Activated CD4-positive, alpha-beta T cell treated with anti-CD3 and anti-CD28 coated beads for 1 hour (primary cell): Measurements from ENCODE around the gene UACA.
"Not testable (repeated sequence)": the region's sequence is repeated elsewhere in the genome, so short reads cannot be mapped to it uniquely, and the experiment has no call there.

Source experiments
- DNase-seq: peaks from one replicate; pipeline ENCODE4 v3.0.0-alpha.2; 2020

UACA gene

DNA sequence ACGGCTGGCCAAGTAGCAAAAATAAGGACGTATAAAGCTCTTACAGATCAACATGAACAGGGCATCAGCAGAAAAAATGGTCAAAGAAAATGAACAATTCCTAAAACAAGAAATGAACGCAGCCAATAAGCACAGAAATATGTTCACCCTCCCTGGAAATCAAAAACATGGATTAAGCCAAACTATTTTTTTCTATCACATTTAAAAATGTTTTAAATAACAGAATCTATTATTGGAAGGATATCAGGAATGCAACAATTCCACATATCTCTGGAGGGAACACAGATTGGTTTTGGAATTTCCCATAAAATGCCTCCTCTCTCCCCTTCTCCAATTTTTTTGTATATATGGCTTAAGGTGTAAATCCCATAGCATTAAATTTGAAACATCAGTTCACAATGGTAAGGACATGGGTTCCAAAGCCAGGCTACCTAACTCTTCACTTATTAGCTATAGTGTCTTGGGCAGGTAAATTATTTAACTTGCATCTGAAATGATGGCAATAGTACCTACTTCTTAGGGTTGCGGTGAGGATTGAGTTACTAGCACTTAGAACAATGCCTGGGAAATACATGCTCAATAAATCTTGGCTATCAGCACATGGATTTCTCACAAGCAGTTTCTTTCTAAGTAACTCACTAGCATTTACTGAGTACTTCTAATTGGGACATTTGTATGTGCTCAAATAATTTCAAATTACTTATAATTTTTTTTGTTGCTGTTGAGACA, 10.1 kb downstream of the UACA start:
- DNase-seq, result no peak

DNA sequence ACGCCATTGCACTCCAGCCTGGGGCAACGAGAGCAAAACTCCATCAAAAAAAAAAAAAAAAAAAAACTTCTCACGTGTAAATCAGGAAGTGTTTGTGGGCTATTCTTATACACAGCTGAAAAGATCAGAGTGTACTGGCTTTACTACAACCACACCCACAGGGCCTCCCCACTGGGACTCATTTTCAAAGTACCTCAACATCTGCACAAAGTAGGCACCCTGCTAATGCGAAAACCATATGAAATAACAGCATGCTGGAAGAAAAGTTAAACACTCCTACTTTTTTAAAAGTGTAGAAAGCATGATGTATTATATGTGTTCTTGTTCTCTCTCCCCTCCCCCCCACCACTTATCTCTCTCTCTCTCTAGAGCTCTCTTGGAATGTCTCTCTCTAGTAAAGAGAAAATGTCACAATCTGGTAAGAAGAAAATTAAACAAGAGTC, 11.1 kb downstream of the UACA start:
- no peak for DNase-seq

- DNase-seq, result no peak
Observed at GRCh38 chr15:70750203-70750869, 13.0 kb downstream of the UACA start.

GRCh38 chr15:70748281-70748747, 15.0 kb downstream of the UACA start:
- no peak for DNase-seq

- DNase-seq, result not testable (repeated sequence)
Observed at GRCh38 chr15:70746598-70746997, 16.8 kb downstream of the UACA start.

- DNase-seq, result no peak
Observed at GRCh38 chr15:70742928-70743327, 20.4 kb downstream of the UACA start.

- DNase-seq, result no peak
Observed at GRCh38 chr15:70741677-70742293, 21.6 kb downstream of the UACA start.

- DNase-seq, result no peak
Observed at GRCh38 chr15:70741107-70741531, 22.2 kb downstream of the UACA start.

DNA sequence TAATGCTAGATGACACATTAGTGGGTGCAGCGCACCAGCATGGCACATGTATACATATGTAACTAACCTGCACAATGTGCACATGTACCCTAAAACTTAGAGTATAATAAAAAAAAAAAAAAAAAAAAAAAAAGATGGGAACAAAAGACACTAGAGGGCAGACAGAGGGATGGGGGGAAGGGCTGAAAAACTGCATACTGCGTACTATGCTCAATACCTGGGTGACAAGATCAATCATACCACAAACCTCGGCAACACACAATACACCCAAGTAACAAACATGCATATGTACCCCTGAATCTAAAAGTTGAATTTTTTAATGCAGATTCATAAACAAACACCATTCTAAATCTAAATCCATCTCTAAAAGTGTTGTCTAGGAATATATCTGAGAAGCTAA, 28.3 kb downstream of the UACA start:
- DNase-seq, result not testable (repeated sequence)

GRCh38 chr15:70729164-70729563, 34.2 kb downstream of the UACA start:
- DNase-seq, result no peak

DNA sequence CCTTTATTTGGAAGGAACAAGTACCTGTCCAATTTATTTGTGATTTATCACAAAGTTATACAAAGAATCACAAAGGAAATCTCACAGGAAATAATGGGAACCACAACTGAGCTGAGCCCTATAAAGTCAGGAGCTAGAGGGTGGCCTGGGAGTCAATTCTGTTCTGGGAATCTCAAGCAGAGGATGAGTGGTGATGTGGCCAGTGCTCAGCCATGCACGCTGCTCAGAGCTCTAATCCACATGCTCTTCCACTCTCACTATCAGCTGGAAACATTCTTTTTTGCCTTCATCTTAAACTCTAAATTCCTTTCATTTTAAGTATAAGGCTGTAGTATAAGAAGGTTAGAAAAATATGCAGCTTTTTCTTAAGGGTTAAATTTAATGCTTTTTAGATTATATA, 36.6 kb downstream of the UACA start:
- no peak for DNase-seq

- DNase-seq, result no peak
Observed at GRCh38 chr15:70723927-70724326, 39.4 kb downstream of the UACA start.

DNA sequence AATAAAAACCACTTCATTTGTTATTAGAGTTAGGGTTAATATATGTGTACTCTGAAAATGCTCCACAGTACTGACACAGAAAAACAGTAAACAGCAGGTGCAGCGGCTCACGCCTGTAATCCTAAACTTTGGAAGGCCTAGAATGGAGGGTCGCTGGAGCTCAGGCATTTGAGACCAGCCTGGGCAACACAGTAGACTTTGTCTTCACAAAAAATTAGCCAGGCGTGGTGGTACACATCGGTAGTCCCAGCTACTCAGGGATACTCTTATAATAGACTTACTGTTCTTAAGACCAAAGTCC, 40.3 kb downstream of the UACA start:
- no peak for DNase-seq

DNA sequence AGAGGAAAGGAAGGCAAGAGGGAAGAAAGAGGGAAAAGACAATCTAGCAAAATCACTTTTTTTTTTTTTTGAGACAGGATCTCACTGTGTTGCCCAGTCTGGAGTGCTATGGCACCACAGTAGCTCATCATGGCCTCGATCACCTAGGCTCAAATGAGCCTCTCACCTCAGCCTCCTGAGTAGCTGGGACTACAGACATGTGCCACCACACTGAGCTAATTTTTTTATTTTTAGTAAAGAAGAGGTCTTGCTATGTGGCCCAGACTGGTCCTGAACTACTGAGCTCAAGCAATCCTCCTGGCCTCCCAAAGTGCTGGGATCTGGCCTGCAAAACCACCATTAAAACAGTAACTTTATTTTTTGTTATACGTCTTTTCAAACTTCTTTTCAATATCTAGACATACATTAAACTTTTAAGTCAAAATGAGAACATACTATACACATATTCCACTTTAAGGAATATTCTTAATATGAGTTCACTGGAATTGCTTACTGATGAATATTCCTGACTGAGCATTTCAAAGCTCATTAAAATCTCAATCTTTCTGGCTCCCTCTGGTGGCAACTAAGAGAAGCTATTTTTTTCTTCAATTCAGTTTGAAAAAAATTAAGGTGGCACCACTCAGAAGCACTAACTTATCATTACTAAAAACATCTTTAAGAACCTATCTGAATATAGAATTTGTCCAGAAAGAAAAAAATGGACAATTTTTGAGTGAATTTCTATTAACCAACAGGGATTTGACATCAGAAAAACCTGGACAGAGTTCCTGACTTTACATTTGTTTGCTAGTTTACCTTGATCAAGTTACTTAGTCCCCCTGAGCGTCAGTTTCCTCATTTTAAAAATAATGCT, 40.9 kb downstream of the UACA start:
- no peak for DNase-seq

DNA sequence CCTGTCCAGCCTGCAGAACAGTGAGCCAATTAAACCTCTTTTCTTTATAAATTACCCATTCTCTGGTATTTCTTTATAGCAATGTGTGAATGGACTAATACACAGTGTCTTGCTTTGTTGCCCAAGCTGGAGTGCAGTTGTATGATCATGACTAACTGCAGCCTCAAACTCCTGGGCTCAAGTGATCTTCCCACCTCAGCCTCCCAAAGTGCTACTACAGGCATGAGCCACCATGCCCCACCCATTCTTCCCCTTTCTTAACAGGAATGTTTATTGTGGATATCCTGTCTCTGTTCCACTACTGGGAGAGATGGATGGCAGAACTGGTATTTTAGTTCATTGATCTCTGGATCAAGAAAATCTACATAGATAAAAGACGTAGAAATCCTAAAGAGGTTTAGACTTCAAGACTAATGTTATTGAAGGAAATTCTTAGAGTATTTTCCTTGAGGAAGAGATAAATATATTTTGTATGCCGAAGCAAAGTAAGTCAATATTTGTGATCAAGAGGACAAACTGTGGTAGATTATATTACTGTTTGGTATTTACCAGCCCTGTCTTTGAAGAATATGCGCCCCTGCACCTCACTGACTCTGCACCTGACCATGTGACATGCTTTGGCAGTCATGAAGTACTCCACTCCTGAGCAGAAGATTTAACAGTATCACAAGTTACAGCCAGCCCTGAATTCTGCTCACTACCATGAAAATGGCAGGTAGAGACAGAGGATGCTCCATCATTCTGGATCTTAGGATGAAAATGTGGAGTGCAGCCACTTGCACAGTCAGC, 42.9 kb downstream of the UACA start:
- DNase-seq, result no peak

DNA sequence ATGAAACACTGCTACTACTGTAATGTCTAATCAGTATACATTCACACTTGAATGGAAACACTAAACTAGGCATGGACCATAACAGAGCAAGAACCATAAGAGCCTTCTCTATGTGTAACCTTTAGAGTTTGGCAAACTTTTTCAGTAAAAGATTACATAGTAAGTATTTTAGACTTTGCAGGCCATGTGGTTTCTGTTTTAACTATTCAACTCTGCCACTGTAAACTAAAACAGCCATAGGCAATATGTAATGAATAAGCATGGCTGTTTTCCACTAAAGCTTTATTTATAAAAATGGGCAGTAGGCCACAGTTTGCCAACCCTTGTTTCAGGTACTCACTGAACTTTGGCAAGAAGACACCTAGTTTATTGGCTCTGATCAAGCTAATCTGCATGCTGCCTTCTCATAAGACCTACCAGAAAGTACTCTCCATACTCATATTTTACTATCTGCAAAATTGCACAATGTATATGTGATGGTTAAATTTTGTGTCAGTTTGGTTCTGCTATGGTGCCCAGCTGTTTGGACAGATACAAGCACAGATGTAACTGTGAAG, 46.0 kb downstream of the UACA start:
- no peak for DNase-seq

- no peak for DNase-seq
Observed at GRCh38 chr15:70715840-70716485, 47.4 kb downstream of the UACA start.

GRCh38 chr15:70714565-70714964, 48.8 kb downstream of the UACA start:
- no peak for DNase-seq

DNA sequence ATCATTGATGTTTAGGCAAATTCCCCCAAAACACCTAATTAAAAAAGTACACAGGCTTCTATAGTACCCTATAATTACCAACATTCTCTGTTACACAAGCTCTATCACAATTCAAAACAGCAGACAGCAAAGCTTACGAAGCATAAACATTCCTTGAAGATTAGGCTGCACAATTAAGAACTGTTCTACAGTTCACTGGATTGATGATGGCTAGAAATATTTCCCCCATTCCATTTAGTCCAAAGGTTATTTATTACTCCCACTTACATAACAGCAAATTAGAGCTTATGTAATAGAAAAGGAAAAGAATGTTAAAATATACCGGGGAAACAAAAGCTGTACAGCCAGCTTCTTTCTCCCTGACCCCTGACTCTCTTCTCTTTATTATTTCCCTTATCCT, 49.3 kb downstream of the UACA start:
- no peak for DNase-seq

DNA sequence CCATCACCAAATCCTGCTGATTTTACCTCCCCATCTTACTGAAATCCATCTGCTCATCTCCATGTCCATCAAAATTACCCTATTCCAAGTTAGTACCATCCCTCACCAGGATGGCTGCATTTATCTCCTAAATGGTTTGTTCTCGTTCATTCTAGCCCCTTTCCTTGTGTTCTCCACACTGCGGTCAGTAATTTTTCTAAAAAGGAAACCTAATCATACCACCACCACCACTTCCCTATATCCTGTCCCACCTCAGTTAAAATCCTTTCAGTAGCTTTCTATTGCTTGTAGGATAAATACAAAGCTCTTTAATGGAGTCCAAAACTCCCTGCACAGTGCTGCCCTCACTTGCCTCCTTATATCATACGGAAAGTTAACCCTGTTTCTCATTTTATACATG, 51.1 kb downstream of the UACA start:
- DNase-seq, result no peak

GRCh38 chr15:70710714-70711113, 52.6 kb downstream of the UACA start:
- DNase-seq, result no peak

GRCh38 chr15:70708839-70709238, 54.5 kb downstream of the UACA start:
- DNase-seq, result no peak
